RWPE2 (cell line): ENCODE results near the gene TOE1.

Source experiments
- ATAC-seq: fragments of 200-7000 bp; cut with Tn5 transposase; 3 replicates; pipeline ENCODE4 v1.9.1; 2021; ENCODE audit warnings: low read depth
- DNase-seq: peaks from one replicate; pipeline ENCODE4 v3.0.0-alpha.2; 2020; ENCODE audit warnings: low spot score
- H3K27ac ChIP-seq: fragments of 450-650 bp; 2 replicates; pipeline ENCODE4 v1.5.1; 2017; ENCODE audit warnings: mild to moderate bottlenecking; ENCODE audit not compliant: poor library complexity, severe bottlenecking
- H3K27me3 ChIP-seq: fragments of 250-450 bp; sonication (Bioruptor Pico); 2 replicates; pipeline ENCODE4 v1.5.1; 2021; ENCODE audit warnings: mild to moderate bottlenecking, moderate library complexity; ENCODE audit not compliant: insufficient read depth, poor library complexity, severe bottlenecking
- H3K36me3 ChIP-seq: fragments of 250-450 bp; sonication (Bioruptor Pico); 2 replicates; pipeline ENCODE4 v1.5.1; 2020; ENCODE audit warnings: low read depth, mild to moderate bottlenecking, moderate library complexity
- H3K4me1 ChIP-seq: fragments of 250-450 bp; sonication (Bioruptor Pico); 2 replicates; pipeline ENCODE4 v1.5.1; 2021; ENCODE audit warnings: mild to moderate bottlenecking, moderate library complexity; ENCODE audit not compliant: insufficient read depth, poor library complexity, severe bottlenecking
- H3K4me3 ChIP-seq: fragments of 250-450 bp; sonication (Bioruptor Pico); 2 replicates; pipeline ENCODE4 v1.5.1; 2021; ENCODE audit warnings: mild to moderate bottlenecking, moderate library complexity; ENCODE audit not compliant: severe bottlenecking
- H3K9me3 ChIP-seq: fragments of 250-450 bp; sonication (Bioruptor Pico); 2 replicates; pipeline ENCODE4 v1.5.1; 2021; ENCODE audit warnings: mild to moderate bottlenecking, moderate library complexity; ENCODE audit not compliant: severe bottlenecking
- TF ChIP-seq, protein P1 (sequence below): fragments of 450-650 bp; IDR thresholded peaks from one replicate; pipeline ENCODE4 v1.5.1; 2017; ENCODE audit warnings: mild to moderate bottlenecking, moderate library complexity; ENCODE audit not compliant: poor library complexity, severe bottlenecking

TOE1 gene

DNA sequence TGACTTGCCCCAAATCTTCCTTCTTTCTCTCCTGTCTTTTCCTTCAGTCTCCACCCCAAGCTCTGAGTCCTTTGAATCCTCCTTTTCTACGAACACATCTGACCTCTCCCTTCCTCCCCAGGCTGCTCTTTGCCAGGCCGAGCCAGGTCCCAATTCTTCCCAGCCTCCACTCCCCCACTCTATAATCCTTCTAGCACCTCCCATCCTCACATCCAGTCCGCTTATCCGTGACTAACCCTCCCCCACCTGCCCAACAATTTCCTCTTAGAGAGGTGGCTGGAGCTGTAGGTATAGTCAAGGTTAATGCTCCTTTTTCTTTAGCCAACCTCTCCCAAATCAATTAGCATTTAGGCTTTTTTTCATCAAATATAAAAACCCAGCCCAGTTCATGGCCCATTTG, 22.8 kb upstream of the TOE1 start:
- TF ChIP-seq, protein P1, sequence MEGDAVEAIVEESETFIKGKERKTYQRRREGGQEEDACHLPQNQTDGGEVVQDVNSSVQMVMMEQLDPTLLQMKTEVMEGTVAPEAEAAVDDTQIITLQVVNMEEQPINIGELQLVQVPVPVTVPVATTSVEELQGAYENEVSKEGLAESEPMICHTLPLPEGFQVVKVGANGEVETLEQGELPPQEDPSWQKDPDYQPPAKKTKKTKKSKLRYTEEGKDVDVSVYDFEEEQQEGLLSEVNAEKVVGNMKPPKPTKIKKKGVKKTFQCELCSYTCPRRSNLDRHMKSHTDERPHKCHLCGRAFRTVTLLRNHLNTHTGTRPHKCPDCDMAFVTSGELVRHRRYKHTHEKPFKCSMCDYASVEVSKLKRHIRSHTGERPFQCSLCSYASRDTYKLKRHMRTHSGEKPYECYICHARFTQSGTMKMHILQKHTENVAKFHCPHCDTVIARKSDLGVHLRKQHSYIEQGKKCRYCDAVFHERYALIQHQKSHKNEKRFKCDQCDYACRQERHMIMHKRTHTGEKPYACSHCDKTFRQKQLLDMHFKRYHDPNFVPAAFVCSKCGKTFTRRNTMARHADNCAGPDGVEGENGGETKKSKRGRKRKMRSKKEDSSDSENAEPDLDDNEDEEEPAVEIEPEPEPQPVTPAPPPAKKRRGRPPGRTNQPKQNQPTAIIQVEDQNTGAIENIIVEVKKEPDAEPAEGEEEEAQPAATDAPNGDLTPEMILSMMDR: no peak
- H3K36me3 ChIP-seq: no peaks in the 10 kb centered on the region
- H3K27ac ChIP-seq: no peak overlapping the region
- H3K4me1 ChIP-seq: no peaks in the 10 kb centered on the region
- H3K9me3 ChIP-seq: no peaks in the 10 kb centered on the region
- no peak for ATAC-seq
- no peaks in the 10 kb centered on the region for H3K27me3 ChIP-seq
- no peak for DNase-seq
- no peak overlapping the region for H3K4me3 ChIP-seq

DNA sequence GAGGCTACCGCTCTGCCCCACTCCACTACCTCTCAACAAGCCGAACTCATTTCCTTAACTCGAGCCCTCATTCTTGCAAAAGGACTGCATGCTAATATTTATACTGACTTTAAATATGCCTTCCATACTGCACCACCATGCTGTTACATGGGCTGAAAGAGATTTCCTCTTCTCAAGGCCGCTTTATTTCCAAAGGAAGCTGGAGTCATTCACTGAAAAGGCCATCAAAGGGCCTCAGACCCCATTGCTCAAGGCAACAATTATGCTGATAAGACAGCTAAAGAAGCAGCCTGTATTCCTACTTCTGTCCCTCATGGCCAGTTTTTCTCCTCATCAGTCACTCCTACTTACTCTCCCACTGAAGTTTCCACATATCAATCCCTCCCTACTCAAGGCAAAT, 20.2 kb upstream of the TOE1 start:
- TF ChIP-seq, protein P1: no peak
- no peaks in the 10 kb centered on the region for H3K4me1 ChIP-seq
- H3K36me3 ChIP-seq: no peaks in the 10 kb centered on the region
- no peaks in the 10 kb centered on the region for H3K9me3 ChIP-seq
- H3K4me3 ChIP-seq: no peak overlapping the region
- ATAC-seq: no peak
- no peak for DNase-seq
- no peak overlapping the region for H3K27ac ChIP-seq
- H3K27me3 ChIP-seq: no peaks in the 10 kb centered on the region

DNA sequence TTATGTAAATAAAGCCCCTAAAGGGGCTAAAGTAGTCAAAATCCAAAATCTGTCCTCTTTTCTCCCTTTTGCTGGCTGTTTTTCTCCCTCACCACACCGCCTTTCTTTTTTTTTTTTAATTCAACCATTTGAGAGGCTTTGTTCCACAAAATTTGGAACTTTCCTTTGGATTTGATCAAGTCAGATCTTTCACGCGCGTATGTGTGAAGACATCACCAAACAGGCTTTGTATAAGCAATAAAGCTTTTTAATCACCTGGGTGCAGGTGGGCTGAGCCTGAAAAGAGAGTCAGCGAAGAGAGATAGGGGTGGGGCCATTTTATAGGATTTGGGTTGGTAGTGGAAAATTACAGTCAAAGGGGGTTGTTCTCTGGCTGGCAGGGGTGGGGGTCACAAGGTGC, 18.5 kb upstream of the TOE1 start:
- H3K4me1 ChIP-seq: no peaks in the 10 kb centered on the region
- no peak for DNase-seq
- TF ChIP-seq, protein P1: no peak
- H3K27ac ChIP-seq: no peak overlapping the region
- ATAC-seq: no peak
- H3K9me3 ChIP-seq: no peaks in the 10 kb centered on the region
- no peaks in the 10 kb centered on the region for H3K36me3 ChIP-seq
- no peak overlapping the region for H3K4me3 ChIP-seq
- no peaks in the 10 kb centered on the region for H3K27me3 ChIP-seq

DNA sequence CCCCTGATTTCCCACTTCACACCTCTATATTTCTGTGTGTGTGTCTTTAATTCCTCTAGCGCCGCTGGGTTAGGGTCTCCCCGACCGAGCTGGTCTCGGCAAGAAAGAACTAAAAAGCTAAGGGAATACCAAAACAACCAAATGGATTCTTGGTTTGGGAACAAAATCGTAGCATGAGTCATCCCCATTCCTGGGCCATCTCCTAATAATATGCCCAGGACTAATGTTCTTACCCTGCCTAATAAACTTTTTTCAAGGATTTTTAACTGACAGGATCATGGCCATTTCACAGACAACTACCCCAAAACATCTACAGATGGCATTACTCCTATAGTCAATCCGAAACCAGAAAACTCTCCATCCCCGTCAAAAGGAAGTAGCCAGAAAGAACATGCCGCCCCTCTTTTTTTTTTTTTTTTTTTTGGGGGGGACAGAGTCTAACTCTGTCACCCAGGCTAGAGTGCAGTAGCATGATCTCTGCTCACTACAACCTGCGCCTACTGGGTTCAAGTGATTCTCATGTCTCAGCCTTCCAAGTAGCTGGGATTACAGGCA, 17.4 kb upstream of the TOE1 start:
- Histone ChIP-seq H3K9me3 (no peaks in the 10 kb centered on the region), H3K4me3 (no peak overlapping the region), H3K4me1 (no peaks in the 10 kb centered on the region), H3K36me3 (no peaks in the 10 kb centered on the region), H3K27ac (no peak overlapping the region), H3K27me3 (no peaks in the 10 kb centered on the region)
- no peak for DNase-seq
- TF ChIP-seq, protein P1: no peak
- ATAC-seq: no peak

DNA sequence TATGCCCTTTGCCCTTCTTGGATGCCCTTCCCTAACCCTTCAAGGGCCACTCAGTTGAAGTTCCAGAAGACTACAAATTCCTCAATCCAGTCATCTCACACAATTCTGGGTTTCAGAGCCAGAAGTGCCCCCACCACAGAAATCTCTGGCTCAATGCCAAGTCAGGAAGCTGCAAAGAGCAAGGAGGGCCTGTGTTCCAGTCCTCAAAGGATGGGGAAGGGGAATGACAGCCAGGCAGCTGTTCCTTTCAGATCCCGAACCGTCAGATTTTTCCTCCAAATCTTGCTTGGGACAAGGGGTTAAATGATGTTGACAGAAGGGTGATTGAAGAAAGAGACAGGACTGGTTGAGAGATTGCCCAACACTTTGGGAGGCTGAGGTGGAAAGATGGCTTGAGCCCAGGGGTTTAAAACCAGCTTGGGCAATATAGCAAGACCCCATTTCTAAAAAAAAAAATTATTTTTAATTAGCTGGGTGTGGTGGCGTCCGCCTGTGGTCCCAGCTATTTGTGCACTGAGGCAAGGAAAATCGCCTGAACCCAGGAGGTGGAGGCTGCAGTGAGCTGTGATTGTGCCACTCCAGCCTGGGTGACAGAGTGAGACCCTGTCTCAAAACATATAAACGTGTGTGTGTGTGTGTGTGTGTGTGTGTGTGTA, 14.0 kb upstream of the TOE1 start:
- no peak overlapping the region for H3K27ac ChIP-seq
- H3K4me1 ChIP-seq: peaks cover 8% of the 10 kb centered on the region
- ATAC-seq: no peak
- peaks cover 3% of the 10 kb centered on the region for H3K36me3 ChIP-seq
- H3K9me3 ChIP-seq: no peaks in the 10 kb centered on the region
- TF ChIP-seq, protein P1: no peak
- no peak overlapping the region for H3K4me3 ChIP-seq
- DNase-seq: no peak
- no peaks in the 10 kb centered on the region for H3K27me3 ChIP-seq
